SW 1271 (cell line): ENCODE data around the gene RBFOX2.
"Not testable (repeated sequence)": the region's sequence is repeated elsewhere in the genome, so short reads cannot be mapped to it uniquely, and the experiment has no call there.

ENCODE experiments used
- DNase-seq, 2 experiments: peaks; one replicate each; lab custom pipeline; 2025; lab: John Stamatoyannopoulos, UW

RBFOX2 gene

GRCh38 chr22:35777335-35777975 is 251.2 kb downstream of the RBFOX2 start:
- peak in 1 of 2 experiments; percentile 71 for DNase-seq

DNA sequence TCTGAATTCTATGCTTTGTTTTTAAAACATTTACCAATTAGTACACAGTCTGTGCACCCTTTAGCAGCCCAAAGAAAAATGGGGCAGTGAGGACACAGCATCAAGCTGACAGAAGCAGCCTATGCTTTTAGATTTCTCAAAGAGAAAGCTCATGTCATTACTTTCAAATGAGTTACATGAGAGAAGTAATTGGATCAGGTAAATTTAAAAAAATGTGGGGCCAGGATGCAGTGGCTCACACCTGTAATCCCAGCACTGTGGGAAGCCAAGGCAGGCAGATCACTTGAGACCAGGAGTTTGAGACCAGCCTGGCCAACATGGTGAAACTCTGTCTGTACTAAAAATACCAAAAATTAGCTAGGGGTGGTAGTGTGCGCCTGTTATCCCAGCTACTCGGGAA is 253.3 kb downstream of the RBFOX2 start:
- DNase-seq: no peak

DNA sequence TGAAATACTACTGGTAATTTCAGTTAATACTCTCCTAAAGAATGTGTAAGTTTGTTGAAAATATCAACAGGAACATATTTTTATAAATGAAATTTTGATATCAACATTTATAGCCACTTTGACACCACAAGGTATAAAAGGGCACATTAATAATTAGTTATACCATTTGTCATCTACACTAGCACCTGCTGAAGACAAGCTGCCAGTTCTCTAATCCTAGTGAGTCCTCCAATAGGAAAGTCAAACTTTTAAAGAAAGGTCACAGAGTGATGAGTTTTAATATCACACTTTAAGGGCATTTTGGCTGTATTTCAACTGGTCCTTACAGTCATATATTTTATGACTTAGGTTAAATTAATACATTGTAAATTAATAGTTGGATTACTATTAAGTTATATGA is 258.6 kb downstream of the RBFOX2 start:
- DNase-seq: no peak

- no peak for DNase-seq
Observed at GRCh38 chr22:35766654-35767580, 261.7 kb downstream of the RBFOX2 start.

DNA sequence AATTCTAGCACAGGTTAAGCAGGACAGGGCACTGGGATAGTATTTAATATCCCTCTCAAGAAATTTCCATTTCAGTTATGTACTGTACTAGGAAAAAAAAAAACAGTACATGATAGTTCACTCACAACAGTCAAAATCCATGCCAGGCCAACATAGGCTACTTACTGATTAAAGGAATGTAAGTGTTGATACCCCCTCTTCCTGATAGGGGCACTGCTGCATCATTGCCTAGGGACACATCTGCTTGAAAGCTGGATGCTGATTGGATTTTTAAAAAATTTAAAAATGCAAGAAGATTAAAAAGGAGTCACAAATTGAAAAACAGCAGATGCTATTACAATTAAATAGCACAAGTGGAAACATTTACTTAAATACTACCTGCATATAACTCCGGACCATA is 267.6 kb downstream of the RBFOX2 start:
- no peak for DNase-seq

DNA sequence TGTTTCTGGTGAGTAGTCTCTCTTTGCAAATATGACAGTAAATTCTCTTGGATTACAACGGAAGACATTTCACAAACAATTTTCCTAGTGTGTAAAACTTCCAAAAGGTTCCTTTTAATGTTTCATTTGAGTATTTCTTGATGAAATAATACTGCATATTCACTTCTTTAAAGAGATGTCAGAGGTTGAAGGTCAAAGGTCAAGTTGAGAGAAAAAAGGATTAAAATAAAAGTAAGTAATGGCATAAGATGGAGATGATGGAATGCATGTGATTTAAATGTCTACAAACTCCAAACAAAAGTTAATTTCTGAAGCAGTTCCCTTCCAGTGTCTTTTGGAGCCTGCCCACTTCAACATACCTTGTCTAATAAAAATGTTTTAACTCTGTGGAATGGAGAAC is 270.2 kb downstream of the RBFOX2 start:
- DNase-seq: no peak

- no peak for DNase-seq
Observed at GRCh38 chr22:35756722-35757121, 271.9 kb downstream of the RBFOX2 start.

GRCh38 chr22:35754761-35755160 is 273.9 kb downstream of the RBFOX2 start:
- DNase-seq: no peak

- DNase-seq: no peak
Observed at GRCh38 chr22:35752863-35753189, 275.8 kb downstream of the RBFOX2 start.

- DNase-seq: no peak
Observed at GRCh38 chr22:35752006-35752862, 276.4 kb downstream of the RBFOX2 start.

- no peak for DNase-seq
Observed at GRCh38 chr22:35749808-35750207, 278.8 kb downstream of the RBFOX2 start.

- no peak for DNase-seq
Observed at GRCh38 chr22:35746946-35747703, 281.5 kb downstream of the RBFOX2 start.

- DNase-seq: no peak
Observed at GRCh38 chr22:35746248-35746647, 282.4 kb downstream of the RBFOX2 start.

DNA sequence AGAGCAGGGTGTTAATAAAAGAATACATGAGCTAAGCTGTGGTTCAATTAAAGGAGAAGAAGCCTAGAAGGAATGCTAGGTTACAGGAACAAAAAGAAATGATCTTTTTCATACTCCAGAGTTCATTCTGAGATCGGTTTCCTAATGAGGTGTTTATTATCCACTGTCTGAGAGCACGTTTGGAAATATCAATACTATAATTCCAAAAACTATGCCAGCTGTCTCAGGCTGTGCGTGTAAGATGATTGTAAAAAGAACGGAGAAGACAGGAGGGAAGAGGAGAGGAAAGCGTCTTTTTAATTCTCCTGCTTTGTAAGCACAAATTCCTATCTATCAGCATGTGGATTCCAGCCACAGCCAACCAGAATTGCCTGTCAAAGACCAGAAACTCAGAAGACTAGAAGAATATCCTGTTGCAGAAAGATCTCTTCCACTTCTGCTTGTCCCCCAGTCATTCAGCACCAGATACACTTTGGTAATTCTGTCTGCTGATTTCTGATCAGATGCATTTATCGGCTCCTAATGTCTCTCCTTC is 285.2 kb downstream of the RBFOX2 start:
- no peak for DNase-seq

DNA sequence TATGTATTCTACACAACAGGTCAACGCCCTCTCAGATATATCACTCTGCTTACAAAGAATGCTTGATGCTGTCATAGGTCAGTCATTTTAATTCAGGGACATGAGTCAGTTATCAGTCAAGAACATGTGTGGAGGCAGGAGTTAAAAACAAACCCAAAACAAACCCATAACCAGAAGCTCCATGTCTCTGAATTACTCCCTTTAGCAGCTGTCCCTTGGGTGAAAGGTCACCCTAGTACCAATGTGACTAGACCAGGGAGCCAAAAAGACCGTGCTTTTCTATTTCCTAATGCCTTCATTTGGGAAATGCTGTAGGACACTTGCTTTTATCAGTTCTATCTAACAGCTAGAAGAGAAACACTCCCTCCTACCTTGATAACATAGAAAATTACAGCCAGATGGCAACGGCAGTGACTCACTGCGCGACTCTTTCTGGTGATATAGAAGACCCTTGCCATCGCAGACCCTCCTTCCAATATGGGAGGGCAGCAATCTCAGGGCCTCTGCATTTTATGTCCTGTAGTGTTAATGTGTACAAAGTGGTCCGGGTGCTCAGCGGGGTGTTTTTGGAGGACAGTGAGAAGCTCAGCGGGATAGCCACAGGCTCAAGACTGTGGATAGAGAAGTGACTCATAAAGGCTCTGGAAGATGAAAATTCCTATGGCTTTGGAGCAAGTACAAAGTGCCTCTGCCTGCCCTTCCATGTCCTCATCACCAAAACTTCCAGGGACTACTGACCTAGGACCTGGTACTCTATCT is 286.1 kb downstream of the RBFOX2 start:
- DNase-seq: peak; percentile 10 to 69

DNA sequence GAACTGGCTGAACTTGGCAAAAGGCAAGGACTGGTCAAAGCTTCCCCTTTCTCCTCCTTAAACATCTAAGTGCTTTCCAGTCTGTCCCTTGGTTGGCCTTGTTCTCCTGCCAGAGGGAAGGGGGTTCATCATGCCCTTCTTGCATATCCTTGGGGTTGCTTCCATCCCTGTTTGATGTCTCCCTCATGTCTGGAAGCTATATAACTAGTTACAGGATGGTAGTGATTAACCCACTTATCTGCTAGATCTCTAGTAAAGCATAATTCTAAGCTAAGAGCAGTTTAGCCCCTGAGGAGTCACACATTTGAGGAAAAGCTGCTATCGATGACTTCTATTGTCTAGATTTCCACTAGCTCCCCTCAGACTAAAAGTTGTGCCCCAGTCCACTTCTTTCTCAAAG is 288.0 kb downstream of the RBFOX2 start:
- DNase-seq: no peak

- DNase-seq: no peak
Observed at GRCh38 chr22:35739931-35740380, 288.7 kb downstream of the RBFOX2 start.

- no peak for DNase-seq
Observed at GRCh38 chr22:35739076-35739930, 289.3 kb downstream of the RBFOX2 start.

DNA sequence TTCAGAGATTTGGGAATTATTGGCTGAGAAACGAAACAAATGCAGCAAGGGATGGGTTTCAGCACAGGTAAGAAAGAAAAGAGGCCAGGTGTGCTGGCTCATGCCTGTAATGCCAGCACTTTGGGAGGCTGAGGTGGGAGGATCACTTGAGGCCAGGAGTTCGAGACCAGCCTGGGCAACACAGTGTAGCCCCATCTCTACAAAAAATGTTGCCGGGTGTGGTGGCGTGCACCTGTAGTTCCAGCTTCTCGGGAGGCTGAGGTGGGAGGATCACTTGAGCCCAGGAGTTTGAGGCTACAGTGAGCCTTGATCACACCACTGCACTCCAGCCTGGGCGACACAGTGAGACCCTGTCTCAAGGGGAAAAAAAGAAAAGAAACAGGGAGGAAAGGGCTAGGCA is 290.7 kb downstream of the RBFOX2 start:
- not testable (repeated sequence) for DNase-seq

- DNase-seq: no peak
Observed at GRCh38 chr22:35736701-35737100, 291.9 kb downstream of the RBFOX2 start.
